GM18867 (cell line): ENCODE measurements around the gene ING3.
"Not testable (repeated sequence)": the region's sequence is repeated elsewhere in the genome, so short reads cannot be mapped to it uniquely, and the experiment has no call there.

Source experiments
- ATAC-seq: cut with Tn5 transposase; IDR thresholded peaks from one replicate; pipeline ENCODE4 v1.9.1; 2021; ENCODE audit warnings: mild to moderate bottlenecking, moderate library complexity; ENCODE audit not compliant: unreplicated experiment

ING3 gene

DNA sequence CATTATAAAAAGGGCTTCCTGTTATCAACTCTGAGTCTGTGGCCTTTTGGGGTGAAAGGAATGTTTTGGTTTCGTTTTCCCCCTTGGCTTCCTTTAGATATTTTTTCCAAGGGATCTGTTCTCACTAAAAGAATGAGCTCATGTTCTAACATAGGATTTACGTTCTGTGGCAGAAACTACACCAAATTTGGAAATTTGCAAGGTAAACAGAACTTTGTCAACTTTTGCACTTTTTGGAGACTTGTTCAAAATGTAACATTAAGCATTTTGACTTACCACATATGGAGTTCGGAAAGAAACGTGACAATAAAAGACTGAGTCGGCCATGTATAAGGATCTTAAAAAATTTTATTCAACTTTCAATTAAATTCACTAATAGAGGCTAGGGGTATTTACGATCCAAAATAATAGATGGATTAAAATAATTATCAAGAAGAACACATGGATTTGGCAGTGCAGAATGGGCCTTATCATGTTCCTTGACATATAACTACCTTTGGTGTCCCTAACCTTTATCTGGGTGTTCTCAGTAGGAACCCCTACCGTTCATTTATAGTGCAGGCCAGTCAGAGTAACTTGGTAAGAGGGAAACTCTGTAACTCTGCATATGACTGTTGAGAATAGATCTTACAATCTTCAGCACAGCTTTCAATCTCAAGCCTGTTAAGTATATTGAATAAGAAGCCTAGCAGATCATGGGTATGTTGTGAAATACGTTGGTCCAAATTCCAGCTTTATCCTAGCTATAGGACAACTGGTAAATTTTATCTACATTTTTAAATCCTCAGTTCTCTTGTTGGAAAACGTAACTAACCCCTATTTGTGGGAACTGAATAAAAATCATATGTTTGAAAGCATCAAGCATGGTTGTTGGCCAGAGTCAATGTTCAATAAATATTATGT is 49.8 kb downstream of the ING3 start:
- ATAC-seq: no peak

DNA sequence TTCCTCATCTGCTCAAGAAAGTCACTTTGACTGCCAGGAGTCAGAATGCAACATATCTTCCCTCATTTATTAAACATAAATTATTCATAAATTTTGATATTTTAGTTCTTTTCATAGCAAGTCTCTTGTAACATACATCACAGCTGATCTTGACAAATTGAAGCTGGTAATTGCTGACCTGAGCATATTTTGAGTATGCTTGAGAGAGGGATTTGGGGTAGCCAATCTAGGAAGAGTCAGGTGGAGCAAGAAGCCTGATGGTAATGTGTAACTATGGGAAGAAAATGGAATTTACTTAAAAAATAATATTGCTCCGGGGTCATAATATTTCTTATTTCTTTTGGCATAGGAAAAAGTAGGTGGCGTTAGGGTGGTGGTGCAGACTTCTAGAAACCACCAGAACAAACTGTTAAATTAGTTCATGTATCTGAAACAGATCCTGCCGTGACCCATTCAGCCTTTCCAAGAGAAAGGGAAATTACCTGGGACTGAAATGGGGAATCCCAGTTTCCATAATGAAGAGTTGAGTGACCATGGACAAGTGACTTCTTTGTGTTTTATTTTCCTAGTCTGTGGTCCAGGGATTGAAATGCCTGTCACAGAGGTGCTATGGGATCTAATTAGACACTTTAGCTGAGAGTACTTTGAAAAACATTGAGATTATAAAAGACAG is 50.8 kb downstream of the ING3 start:
- no peak for ATAC-seq

DNA sequence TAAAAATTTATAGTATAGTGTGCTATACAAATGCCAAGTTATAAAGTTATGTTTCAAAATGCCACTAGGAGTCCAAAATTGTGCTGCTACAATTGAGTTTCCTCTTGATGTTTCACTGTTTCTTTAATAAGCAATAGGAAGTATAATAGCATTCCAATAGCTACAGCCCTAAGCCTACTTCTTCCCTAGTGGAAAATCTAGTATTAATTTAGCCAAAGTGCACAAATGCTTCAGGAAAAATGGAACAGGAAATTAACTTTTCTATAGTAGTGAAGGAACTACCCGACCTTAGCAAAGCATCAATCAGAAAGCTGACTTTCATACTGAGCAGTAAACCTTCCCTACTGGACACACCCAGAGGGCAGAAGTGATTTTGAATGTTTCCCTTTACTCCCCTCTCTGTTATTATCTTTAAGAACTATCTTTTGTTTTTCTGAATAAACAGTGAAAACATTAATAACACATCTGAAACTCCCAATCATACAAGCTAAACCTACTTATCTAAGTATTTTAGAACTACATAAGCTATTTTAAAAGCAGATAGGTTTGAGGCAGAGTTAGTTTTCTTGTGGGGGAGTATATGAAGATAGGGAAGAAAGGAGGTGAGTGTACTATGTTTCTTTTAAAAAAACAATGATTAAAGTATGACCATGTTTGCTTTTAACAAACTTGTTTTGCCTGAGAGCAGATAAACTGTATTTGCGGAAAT is 51.6 kb downstream of the ING3 start:
- ATAC-seq: no peak

DNA sequence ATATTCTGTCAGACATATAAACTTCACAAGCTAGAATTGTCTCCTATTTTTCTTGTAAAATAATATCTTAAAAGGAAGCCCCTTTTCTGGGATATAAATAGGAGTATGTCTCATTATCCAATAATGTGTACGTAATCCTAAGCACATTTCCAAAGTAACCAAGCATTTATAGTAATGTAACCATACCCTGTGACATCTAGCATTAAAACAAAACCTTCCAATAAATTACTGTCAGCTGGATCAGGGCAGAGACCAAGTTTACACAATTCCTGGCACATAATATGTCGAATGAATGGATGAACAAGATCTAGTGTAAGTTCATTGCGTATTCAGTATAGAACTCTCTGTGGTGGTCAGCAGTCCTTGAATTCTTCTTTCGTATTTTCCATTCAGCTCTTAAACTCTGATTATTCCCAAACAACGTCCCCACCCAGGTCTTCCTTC is 52.2 kb downstream of the ING3 start:
- no peak for ATAC-seq

DNA sequence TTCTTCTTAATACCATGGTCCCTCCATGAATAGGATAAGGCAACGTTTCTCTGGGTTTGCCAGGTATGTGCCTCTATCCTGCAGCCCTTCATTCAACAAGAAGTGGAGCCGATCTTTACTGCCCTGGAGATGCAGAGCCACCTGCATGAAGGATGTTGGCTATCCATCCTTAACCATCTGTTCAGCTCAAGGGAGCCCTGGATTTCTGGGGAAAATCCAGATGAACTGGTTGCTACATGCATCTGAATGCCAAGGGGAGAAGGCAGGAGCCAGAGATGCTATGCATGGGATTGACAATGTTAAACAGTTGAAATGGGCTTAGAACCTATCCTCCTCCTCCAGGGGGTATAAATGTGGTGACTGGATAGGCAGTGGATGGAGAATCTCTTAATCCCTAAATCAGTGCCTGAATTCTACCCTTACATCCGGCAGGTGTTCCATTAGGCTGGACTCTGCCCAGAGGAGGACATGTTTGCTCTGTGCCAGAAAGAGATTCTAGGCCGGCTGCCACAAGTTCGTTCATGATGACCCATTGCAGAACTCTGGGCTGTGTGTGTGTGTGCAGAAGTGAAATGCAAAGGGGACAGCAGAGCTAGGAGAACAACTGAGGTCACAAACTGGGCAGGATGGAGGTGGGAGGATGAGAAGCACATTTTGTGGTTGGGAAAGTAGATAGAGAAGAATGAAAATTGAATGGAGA is 53.6 kb downstream of the ING3 start:
- ATAC-seq: no peak

DNA sequence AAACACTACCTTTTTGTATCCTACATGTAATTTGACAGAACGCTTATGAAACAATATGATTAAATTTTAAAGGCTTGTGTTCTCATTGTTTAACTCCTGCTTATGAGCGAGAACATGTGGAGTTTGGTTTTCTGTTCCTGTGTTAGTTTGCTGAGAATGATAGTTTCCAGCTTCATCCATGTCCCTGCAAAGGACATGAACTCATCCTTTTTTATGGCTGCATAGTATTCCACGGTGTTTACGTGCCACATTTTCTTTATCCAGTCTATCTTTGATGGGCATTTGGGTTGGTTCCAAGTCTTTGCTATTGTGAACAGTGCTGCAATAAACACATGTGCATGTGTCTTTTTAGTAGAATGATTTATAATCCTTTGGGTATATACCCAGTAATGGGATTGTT is 54.5 kb downstream of the ING3 start:
- ATAC-seq: not testable (repeated sequence)

DNA sequence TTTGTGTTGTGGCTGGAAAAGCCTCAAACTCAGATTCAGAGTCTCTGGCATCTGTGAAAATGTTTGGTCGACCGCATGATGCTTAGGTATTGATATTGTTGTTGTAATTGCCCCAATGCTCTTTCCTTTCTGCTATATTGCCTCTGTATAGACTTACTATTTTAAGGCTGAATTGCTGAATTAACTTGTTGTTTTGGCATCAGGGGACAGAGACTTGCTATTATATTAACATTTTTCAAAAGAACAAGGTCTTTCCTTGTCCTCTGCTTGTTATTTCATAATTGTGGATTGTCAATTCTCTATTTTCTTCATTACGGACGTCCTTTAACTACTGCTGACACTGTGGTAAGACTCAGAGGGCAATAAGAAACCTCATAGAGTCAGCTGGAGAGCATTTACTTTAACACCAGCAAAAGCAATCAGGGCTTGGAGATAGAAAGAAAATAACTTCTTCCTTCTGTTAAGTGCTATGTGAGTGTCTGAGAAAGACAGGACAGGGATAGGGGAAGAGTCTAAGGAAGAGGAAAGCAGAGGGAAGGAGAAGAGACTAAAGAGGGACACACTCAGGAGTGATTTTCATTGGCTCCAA is 55.5 kb downstream of the ING3 start:
- ATAC-seq: no peak

DNA sequence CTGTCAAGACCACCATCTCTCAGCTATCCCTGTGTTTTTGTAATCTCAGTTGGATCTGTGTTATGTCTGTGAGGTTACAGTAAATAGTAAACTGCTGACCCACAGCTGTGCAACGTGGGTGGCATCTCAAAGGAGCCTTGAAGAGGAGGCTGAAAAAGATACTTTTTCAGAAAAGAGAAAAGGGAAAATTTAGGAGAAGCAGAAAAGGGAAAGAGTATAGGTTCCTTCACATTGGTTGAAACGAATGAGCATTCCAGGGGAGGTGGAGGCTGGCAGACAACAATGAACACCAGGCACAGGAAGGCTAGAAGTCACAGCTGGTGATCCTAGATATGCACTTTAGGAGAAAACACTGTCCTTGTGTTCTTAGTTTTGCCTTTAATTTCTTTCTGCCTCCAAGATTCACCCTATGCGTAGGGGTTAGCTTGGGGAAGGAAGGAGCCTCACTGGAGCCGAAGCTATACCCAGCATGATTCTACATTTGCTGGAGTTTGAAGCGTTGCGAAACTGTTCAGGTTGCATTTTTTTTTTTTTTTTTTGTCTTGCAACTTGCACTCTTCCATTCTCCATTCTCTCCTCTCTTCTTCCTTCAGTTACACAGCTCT is 56.2 kb downstream of the ING3 start:
- no peak for ATAC-seq

DNA sequence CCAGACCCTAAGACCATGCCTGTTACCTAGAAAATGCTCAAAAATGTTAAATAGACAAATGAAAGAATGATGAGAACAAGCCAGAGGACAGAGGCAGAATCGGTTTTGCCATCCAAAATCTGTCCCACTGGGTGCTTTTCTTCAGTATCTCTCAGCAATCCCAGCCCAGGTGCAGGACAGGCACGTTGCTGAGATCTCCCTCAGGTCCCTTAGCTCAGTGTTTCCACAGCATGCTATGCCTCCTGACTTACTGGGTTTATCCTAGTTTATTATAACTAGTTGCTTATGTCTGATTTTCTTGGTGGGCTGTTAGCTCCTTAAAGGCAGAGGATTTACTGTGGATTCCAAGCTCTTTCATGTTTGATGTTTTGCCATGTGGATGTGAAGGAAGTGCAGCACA is 58.2 kb downstream of the ING3 start:
- ATAC-seq: no peak

DNA sequence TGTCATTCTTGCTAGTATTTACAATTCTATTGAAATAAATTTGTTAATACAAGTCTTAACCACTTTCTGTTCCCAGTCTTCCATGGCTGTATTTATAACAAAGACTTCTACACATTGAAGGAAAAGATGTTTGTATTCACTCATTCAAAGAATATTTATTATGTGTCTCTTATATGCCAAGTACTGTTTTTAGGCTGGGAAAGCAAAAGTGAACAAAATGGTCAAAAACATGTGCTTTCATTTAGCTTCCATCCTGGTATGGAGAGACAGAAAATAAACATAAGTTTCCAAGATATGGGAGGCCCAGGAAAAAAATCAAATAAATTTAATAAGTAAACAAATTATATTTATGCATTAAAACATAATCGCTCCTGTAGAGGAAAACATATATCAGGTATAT is 60.8 kb downstream of the ING3 start:
- ATAC-seq: no peak

DNA sequence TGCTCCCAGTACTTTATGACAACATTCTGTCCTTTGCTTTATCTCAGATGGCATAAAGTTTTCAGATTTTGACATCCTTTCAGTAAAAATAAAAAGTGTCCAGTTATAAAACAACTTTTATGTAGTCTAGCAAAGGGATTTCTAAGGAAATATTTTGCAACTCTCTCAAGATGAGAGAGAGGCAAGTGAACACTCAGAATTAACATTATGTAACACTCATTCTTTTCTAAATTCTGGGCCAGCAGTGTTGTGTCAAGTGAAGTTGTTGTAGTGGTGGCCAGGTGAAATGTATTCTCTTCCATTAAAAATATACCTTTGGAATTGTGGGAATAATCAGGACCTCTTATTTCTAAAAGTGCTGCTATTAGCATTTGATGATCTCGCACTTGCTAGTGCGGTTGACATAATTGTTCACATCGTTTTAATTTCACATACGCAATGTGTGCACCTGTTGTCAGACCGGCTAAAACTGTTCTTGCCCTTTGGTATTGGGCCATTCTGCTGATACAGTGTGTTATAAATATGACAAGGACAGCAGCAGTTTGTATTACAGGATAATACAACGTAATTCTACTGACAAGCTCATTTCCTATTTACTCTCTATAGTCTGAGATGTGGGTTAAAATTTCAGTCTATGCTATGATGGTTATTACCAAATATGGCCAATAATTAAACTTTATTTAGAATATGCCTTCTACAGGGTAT is 61.7 kb downstream of the ING3 start:
- ATAC-seq: no peak

DNA sequence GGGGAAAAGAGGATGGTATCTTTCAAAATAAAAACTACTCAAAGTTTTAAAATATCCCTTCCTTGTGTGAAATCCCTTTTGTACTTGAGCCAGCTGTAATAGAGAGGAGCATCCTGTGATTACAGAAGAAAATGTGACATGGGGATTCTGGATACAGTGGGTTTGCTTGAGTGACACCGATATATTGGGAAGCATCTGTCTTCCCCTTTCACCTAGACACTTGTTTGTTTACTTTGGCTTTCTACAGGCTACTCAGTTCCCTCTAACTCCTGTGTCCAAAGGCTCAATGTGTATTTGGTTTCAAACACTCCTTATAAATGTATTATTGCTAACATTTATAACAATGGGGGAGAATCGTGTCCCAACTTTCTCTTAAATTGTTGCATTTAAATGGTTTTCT is 62.3 kb downstream of the ING3 start:
- no peak for ATAC-seq

DNA sequence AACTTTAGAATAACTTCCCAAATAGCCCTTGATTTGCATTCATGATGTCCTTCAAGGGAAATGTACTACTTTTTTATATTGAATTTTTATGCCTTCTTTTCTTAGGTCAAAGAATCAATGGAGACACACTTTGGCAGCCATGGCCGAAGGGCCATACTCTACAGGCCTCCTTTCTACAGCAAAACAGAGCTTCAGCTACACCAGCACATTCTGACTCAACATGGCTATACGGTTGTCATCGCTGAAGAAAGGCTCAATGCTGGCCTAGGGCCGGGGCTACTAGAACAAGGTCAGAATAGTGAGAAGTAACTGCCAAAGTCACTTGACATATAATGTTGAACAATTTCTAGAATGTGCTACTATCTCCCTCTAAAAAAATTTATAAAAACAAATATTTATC is 65.0 kb downstream of the ING3 start:
- ATAC-seq: no peak

DNA sequence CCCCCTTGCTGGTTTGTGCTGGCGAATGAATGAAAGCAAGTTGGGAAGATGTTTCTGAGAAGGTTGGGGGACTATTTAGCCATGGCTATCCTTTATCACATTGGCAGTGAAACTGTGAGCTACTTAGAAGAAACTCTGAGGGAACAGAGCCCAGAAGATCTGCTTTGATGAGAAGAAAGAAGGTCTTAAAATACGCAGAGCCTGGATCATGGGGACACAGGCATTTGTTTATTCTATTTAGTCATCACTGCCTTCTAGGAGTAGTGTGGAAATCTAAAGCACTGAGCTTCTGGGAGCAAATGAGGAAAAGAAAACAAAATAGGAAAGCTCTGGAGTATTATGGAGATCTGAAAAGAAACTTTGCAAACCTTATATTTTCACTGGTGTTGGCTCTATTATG is 66.4 kb downstream of the ING3 start:
- ATAC-seq: no peak

DNA sequence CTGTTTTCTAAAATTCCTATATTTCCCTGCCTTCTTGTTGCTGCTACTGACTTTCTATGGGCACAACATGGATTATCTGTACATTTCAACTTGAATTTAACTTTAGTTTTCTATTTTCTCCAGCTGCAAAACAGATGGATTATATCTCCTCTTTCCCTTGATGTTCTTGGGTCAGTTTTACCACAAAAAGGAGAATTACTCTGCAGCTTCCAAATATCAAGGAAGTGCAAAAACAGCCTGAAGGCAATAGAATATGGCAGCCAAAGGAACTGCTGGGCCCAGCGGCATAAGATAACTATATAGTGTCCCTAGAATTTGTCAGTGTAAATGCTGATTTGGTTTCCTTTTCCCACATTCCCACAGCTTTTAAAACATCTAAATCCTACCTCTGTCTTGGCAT is 67.0 kb downstream of the ING3 start:
- no peak for ATAC-seq

DNA sequence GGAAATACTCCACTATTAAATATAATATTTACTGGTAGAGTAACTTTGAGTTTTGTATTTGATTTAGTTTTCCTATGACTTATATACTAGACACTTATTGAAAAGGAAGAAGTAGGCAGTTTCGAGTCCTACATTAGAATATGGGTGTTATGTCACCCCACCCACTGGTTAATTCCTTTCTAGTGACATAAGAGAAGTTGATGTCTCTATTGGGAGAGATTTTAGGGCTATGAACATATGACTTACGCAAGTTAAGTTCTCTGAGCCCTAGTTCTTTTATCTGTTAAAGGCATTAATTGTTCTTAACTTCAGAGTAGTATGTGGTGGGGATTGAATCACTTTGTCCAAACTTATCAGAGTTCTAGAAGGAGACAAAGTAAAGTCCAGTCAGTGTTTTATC is 68.4 kb downstream of the ING3 start:
- no peak for ATAC-seq

DNA sequence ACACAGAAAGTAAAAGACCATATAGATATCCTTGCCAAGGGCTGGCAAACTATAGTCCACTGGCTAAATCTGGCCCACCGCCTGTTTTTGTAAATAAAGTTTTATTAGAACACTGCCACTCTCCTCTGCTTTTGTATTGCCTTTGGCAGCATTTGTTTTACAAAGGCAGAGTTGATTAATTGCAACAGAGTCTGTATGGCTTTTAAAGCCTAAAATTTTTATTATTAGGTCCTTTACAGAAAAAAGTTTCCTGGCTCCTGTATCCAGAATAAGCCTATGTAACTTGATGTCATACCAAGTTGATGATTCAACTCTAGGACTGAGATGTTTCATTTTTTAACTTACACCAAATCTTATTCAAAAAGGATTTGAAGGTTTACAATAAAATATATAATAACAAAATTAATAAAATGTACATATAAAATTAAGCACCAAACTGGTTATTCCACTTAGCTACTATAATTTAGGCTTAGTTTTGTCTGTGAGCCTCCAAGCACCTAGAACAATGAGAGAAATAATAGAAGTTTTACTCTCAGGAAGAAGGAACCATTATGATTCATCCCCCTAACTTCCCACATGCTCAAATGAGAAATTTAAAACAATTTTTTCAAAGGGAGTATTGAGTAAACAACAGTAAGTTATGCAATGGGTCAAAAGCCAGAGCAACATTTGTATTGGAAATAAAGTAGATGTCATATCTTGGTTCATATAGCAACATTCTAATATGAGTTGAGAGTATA is 69.8 kb downstream of the ING3 start:
- ATAC-seq: no peak

DNA sequence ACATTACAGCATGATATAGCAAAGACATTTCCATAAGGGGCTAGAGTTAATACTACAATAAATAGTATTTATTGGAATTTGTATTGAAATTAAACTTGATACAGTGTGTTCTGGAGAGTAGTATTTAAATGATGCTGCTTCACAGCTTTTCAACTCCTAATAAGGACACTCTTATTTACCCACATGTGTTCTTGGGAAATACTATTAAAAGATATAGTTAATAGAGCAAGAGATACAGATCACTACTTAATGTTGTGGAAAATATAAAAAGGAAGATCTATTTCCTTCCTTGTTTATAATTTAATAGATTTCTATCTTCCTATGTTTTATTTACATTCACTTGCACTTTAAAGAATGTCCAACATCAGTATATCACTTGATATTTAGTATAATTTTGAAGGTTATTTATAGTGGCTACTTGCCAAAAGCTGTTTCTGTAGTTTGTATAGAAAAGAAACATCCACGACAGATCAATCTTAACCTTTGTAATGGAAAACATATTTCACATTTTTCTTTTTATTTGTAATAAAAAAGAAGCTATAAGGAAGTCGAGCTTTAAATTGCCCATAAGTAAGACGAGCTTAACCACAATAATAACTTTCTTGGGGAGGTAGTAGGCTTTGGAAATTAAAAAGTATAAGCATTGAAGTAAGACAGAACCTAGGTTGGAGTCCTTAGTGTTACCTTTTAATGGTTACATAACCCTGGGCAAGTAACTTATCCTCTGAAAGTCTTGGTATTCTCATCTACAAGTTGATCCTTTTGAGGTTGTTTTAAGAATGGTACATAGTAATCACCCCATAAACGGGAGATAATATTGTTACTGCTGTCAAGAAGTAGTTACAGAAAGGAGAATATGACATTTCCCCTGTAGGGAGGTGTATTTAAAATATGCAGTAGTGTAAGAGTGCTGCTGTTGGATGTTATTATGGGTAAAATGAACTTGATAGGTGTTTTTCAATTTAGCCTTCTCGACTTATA is 70.7 kb downstream of the ING3 start:
- no peak for ATAC-seq
